SU-DHL-6 (cell line): ENCODE data around the gene KIF7.

Experiments used
- H2AFZ ChIP-seq: fragments of 200-600 bp; sonication (generic); 2 replicates; pipeline ENCODE4 v1.6.1; 2014; ENCODE audit warnings: low read depth, mild to moderate bottlenecking, moderate library complexity, mixed read lengths, antibody characterized with exemption, low read length; ENCODE audit not compliant: severe bottlenecking
- H3F3A ChIP-seq: fragments of 200-600 bp; shearing (Covaris generic); 2 replicates; pipeline ENCODE4 v1.6.0; 2016; ENCODE audit warnings: antibody characterized with exemption, mild to moderate bottlenecking; ENCODE audit not compliant: insufficient read depth
- H3K27ac ChIP-seq: fragments of 200-600 bp; sonication (generic); 2 replicates; pipeline ENCODE4 v1.5.1; 2016; ENCODE audit warnings: low read depth, mild to moderate bottlenecking, low read length, moderate library complexity, mixed read lengths
- H3K27me3 ChIP-seq: fragments of 200-600 bp; sonication (generic), shearing (Covaris generic); 2 replicates; pipeline ENCODE4 v1.6.0; 2014; ENCODE audit warnings: mild to moderate bottlenecking, low read length
- H3K36me3 ChIP-seq: fragments of 200-600 bp; sonication (generic); 2 replicates; pipeline ENCODE4 v1.6.1; 2014; ENCODE audit warnings: mild to moderate bottlenecking, low read length, mixed read lengths
- H3K4me2 ChIP-seq: fragments of 300-600, 200-600 bp; shearing (Covaris generic), sonication (generic); 2 replicates; pipeline ENCODE4 v1.6.0; 2014; ENCODE audit warnings: low read length, low read depth, mild to moderate bottlenecking; ENCODE audit not compliant: poor library complexity, severe bottlenecking
- H3K4me3 ChIP-seq: fragments of 200-600 bp; sonication (generic); 2 replicates; pipeline ENCODE4 v1.5.1; 2014; ENCODE audit warnings: antibody characterized with exemption, low read length, mild to moderate bottlenecking, mixed read lengths; ENCODE audit not compliant: insufficient read depth, poor library complexity, severe bottlenecking
- H3K79me2 ChIP-seq: fragments of 200-600 bp; sonication (generic); 2 replicates; pipeline ENCODE4 v1.6.1; 2014; ENCODE audit warnings: mild to moderate bottlenecking, low read length, moderate library complexity; ENCODE audit not compliant: insufficient read depth
- H3K9ac ChIP-seq: fragments of 200-600 bp; sonication (generic); 2 replicates; pipeline ENCODE4 v1.7.0; 2014; ENCODE audit warnings: mild to moderate bottlenecking, low read length
- H3K9me2 ChIP-seq: fragments of 200-600 bp; sonication (generic); replicated peaks from 2 replicates; pipeline ENCODE4 v1.6.1; 2014; ENCODE audit warnings: low read length; ENCODE audit not compliant: insufficient read depth
- H3K9me3 ChIP-seq: fragments of 200-600 bp; sonication (generic); 2 replicates; pipeline ENCODE4 v1.6.1; 2014; ENCODE audit warnings: low read length, mixed read lengths; ENCODE audit not compliant: insufficient read depth
- H4K20me1 ChIP-seq: fragments of 200-600 bp; sonication (generic); 2 replicates; pipeline ENCODE4 v1.6.1; 2014; ENCODE audit warnings: low read depth, mild to moderate bottlenecking, antibody characterized with exemption, low read length, moderate library complexity, mixed read lengths
- CTCF ChIP-seq: fragments of 200-600 bp; sonication (generic); IDR thresholded peaks from one replicate; pipeline ENCODE4 v1.5.1; 2017; ENCODE audit warnings: antibody characterized with exemption, mild to moderate bottlenecking, low read length, moderate library complexity; ENCODE audit not compliant: insufficient read depth, poor library complexity, severe bottlenecking
- EZH2phosphoT487 ChIP-seq: fragments of 200-600 bp; sonication (generic), shearing (Covaris generic); conservative IDR thresholded peaks from 2 replicates; pipeline ENCODE4 v1.6.1; 2018; ENCODE audit warnings: mild to moderate bottlenecking, antibody characterized with exemption, low read length, moderate library complexity, mixed read lengths

The KIF7 gene

GRCh38 chr15:89666858-89667705 is 11.8 kb upstream of the KIF7 start:
- Histone ChIP-seq H3K36me3 (no peaks in the 10 kb centered on the region), H3K9ac (no peak overlapping the region), H3K9me2 (no peaks in the 10 kb centered on the region), H4K20me1 (no peaks in the 10 kb centered on the region), H3K79me2 (no peaks in the 10 kb centered on the region), H2AFZ (no peak overlapping the region), H3K27ac (no peak overlapping the region), H3F3A (no peaks in the 10 kb centered on the region), H3K27me3 (no peaks in the 10 kb centered on the region), H3K9me3 (no peaks in the 10 kb centered on the region), H3K4me3 (no peak overlapping the region), H3K4me2 (no peak overlapping the region)
- TF ChIP-seq EZH2phosphoT487 (no peak), CTCF (no peak)

GRCh38 chr15:89666184-89666857 is 11.1 kb upstream of the KIF7 start:
- H3F3A ChIP-seq = no peaks in the 10 kb centered on the region
- H3K27ac ChIP-seq = no peak overlapping the region
- H3K9me3 ChIP-seq = no peaks in the 10 kb centered on the region
- H3K9me2 ChIP-seq = no peaks in the 10 kb centered on the region
- no peak overlapping the region for H2AFZ ChIP-seq
- H3K4me2 ChIP-seq = no peak overlapping the region
- no peaks in the 10 kb centered on the region for H3K79me2 ChIP-seq
- H4K20me1 ChIP-seq = no peaks in the 10 kb centered on the region
- TF ChIP-seq EZH2phosphoT487 (no peak), CTCF (no peak)
- H3K4me3 ChIP-seq = no peak overlapping the region
- no peaks in the 10 kb centered on the region for H3K27me3 ChIP-seq
- no peaks in the 10 kb centered on the region for H3K36me3 ChIP-seq
- no peak overlapping the region for H3K9ac ChIP-seq

- Histone ChIP-seq H3K79me2 (no peaks in the 10 kb centered on the region), H3K27ac (no peak overlapping the region), H3F3A (no peaks in the 10 kb centered on the region), H2AFZ (no peak overlapping the region), H4K20me1 (no peaks in the 10 kb centered on the region), H3K4me3 (no peak overlapping the region), H3K9me3 (no peaks in the 10 kb centered on the region), H3K4me2 (no peak overlapping the region), H3K9me2 (no peaks in the 10 kb centered on the region), H3K9ac (no peak overlapping the region), H3K36me3 (no peaks in the 10 kb centered on the region), H3K27me3 (no peaks in the 10 kb centered on the region)
- no peak for TF ChIP-seq CTCF
- TF ChIP-seq EZH2phosphoT487 = no peak
Measured at GRCh38 chr15:89665449-89666181, 10.3 kb upstream of the KIF7 start.
